Bronchial epithelial cell (primary cell): Measurements from ENCODE around the gene SHOC2. TPM values are rescaled to one million over a fixed set of nuclear protein-coding genes. Genes with fewer than 3 reads are reported as not detected.

Experiments used
- DNase-seq: peaks from one replicate; pipeline ENCODE4 v3.0.0-alpha.2; 2010; ENCODE audit warnings: low read depth
- FAIRE-seq: peaks from 2 replicates; lab custom pipeline; 2011; peaks lifted over from hg19 to GRCh38; lab: Jason Lieb, UNC
- H3K27me3 ChIP-seq: 2 replicates; pipeline ENCODE4 v1.5.1; 2011; ENCODE audit warnings: low read length; ENCODE audit not compliant: control insufficient read depth, insufficient read depth
- H3K36me3 ChIP-seq: 2 replicates; pipeline ENCODE4 v1.5.1; 2011; ENCODE audit warnings: low read length; ENCODE audit not compliant: control insufficient read depth, insufficient read depth
- H3K4me3 ChIP-seq: 2 replicates; pipeline ENCODE4 v1.5.1; 2011; ENCODE audit warnings: mild to moderate bottlenecking, low read depth, low read length, control low read depth
- total RNA-seq: library from RNA; depleted of rRNA; stranded (reverse); fragments of >200 nt; gene quantifications from 2 replicates; pipeline ENCODE4 v1.2.1, GENCODE V29; 2014
- TF ChIP-seq, protein P1 (sequence below): IDR thresholded peaks from 2 replicates; pipeline ENCODE4 v1.5.1; 2011; ENCODE audit warnings: mild to moderate bottlenecking, moderate library complexity, low read length, control low read depth, inconsistent platforms; ENCODE audit not compliant: insufficient read depth, severe bottlenecking

Gene SHOC2
- total RNA-seq, 1 donor from 2014 or later = 30.3 TPM

DNA sequence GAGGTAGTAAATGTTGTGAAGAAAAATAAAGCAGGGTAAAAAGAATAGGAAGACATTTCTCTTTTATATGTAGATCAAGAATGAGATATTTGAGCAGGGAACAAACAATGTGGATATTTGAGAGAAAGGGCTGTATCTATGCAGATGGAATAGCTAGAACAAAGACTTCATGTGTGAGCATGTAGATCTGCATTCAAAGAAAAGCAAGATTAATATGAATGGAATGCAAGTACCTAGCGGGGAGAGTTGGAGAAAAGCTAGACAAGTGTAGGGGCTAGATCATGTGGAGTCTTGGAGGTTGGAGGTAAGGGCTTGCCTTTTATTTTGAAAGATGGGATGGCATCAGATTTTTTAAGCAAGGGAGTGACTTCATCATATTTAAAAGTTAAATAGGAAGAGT lies 27.1 kb downstream of the SHOC2 start:
- FAIRE-seq = no peak
- no peaks in the 10 kb centered on the region for H3K36me3 ChIP-seq
- H3K27me3 ChIP-seq = no peaks in the 10 kb centered on the region
- peak; percentile 80 for DNase-seq
- TF ChIP-seq, protein P1, sequence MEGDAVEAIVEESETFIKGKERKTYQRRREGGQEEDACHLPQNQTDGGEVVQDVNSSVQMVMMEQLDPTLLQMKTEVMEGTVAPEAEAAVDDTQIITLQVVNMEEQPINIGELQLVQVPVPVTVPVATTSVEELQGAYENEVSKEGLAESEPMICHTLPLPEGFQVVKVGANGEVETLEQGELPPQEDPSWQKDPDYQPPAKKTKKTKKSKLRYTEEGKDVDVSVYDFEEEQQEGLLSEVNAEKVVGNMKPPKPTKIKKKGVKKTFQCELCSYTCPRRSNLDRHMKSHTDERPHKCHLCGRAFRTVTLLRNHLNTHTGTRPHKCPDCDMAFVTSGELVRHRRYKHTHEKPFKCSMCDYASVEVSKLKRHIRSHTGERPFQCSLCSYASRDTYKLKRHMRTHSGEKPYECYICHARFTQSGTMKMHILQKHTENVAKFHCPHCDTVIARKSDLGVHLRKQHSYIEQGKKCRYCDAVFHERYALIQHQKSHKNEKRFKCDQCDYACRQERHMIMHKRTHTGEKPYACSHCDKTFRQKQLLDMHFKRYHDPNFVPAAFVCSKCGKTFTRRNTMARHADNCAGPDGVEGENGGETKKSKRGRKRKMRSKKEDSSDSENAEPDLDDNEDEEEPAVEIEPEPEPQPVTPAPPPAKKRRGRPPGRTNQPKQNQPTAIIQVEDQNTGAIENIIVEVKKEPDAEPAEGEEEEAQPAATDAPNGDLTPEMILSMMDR = no peak
- H3K4me3 ChIP-seq = no peak overlapping the region

- no peaks in the 10 kb centered on the region for H3K27me3 ChIP-seq
Measured at GRCh38 chr10:110947061-110947595, 27.7 kb downstream of the SHOC2 start.

DNA sequence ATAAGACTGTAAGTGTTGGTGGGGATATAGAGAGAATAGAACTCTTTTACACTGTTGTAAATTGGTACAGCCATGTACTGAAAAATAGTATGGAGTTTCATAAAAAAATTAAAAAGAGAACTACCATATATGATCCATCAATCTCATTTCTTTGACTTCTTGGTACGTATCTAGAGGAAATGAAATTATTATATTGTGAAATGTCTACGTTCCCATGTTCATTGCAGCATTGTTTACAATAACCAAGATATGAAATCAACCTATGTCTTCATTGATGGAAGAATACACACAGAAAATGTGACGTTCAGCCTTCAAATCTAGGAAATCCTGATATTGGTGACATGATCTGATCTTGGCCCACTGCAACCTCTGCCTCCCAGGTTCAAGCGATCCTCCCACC lies 32.0 kb downstream of the SHOC2 start:
- TF ChIP-seq, protein P1 = no peak
- H3K4me3 ChIP-seq = no peak overlapping the region
- H3K36me3 ChIP-seq = no peaks in the 10 kb centered on the region
- H3K27me3 ChIP-seq = no peaks in the 10 kb centered on the region
- DNase-seq (no peak), FAIRE-seq (no peak)

More at GRCh38 chr10:110947061-110947595, 27.7 kb downstream of the SHOC2 start:
- no peak overlapping the region for H3K4me3 ChIP-seq
- TF ChIP-seq, protein P1 = no peak
- H3K36me3 ChIP-seq = no peaks in the 10 kb centered on the region
- FAIRE-seq (no peak), DNase-seq (peak; percentile 43)

DNA sequence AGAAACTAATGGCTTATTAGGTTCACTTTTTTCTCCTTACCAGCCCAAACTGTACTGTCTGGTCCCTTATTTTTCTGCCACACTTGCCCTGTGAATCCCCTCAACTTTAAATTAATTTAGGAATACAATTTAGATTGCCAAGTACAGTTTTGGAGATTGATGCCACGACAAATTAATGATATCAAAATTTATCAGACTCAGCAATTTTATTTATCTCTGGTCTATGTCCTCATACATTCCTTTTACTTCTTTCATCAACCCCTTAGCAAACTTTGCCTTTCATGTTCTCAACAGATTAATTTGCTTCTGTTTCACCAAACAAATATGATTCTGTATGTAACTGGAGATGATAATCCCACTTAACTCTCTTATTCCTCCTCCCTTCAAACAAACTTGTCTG lies 38.2 kb downstream of the SHOC2 start:
- no peak for DNase-seq
- no peaks in the 10 kb centered on the region for H3K27me3 ChIP-seq
- H3K36me3 ChIP-seq = no peaks in the 10 kb centered on the region
- H3K4me3 ChIP-seq = no peak overlapping the region
- TF ChIP-seq, protein P1 = no peak
- no peak for FAIRE-seq

- no peak for DNase-seq
- FAIRE-seq = no peak
- Histone ChIP-seq H3K36me3 (no peaks in the 10 kb centered on the region), H3K4me3 (no peak overlapping the region), H3K27me3 (no peaks in the 10 kb centered on the region)
- TF ChIP-seq, protein P1 = no peak
Measured at GRCh38 chr10:110959379-110960332, 40.3 kb downstream of the SHOC2 start.
